A549 (cell line): ENCODE results near the gene AMER2.

ENCODE experiments used
- POLR2A ChIP-seq: IDR thresholded peaks from 2 replicates; pipeline ENCODE4 v1.6.1; 2012; ENCODE audit warnings: mild to moderate bottlenecking, low read length
- RFX5 ChIP-seq: fragments of 450-650 bp; IDR thresholded peaks from 2 replicates; pipeline ENCODE4 v1.7.1; 2014; ENCODE audit warnings: antibody characterized with exemption, mild to moderate bottlenecking, moderate library complexity

DNA sequence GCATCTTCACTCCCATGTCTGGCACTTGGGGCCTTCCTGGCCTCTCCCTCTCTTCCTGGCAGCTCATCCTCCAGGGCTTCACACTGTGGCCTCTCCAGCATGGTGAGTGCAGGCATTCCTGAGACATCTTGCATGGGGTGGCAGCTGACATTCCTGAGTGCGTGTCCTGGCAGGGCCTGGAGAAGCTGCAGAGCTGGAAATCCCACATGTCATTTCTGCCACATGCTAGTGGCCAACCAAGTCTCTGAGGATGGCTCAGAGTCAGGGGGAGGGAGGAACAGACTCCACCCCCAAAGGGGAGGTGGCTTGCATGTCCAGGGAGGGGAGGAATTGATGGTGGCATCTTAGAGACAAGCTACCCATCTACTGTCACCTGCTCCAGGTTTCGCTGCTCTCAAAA lies 41.6 kb upstream of the AMER2 start:
- TF ChIP-seq POLR2A (no peak), RFX5 (no peak)
